ENCODE data around the gene ZFAND4.
"Not testable (repeated sequence)": the region's sequence is repeated elsewhere in the genome, so short reads cannot be mapped to it uniquely, and the experiment has no call there.

Gene ZFAND4

DNA sequence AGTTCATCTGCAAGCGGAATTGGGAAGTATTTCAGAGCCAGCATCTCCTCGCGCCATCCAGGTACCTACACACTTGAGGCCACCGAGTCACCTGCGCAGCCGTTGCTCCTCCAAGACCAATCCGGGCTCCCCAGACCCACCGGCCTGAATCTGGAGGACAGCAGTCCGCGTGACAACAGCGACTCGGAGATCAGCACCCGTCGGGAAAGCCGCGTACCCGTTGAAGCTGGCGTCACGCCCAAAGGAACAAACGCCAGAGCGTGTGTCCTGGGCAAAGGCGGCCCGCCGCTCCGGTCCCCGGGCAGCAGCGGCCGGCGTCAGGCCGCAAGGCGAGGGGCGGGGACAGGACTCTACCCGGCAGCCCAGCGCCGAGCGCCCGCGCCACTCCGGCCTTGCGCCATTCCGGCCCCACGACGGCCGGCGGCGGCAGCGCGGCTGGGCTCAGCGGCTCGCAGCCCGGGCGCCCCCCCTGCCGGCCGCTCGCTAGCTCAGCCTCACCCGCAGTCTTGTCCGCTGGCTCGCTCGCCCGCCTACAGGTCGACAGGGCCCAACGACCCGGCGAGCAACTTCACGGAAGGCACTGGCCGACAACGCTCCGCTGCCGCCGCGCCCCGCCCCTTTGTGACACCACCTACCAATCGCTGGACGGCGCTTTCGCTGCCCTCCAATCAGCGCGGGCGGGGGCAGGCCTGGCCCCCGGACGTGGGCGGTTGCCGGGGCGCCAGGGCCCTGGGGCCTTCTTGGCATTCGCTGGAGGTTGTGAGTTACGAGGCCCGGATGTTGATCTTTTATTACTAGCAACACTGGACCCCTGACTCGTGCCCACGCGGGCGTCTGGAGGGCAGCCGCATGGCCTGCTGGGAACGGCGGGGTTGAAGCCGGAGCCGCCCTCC lies at the start of gene ZFAND4:
ZFAND4 (minus strand) TSS at position 592 of the 893 bp plus-strand sequence. CDS start 9,047 bp downstream, outside the sequence.
- peak; percentile 82 to 93 (median 88) for DNase-seq

DNA sequence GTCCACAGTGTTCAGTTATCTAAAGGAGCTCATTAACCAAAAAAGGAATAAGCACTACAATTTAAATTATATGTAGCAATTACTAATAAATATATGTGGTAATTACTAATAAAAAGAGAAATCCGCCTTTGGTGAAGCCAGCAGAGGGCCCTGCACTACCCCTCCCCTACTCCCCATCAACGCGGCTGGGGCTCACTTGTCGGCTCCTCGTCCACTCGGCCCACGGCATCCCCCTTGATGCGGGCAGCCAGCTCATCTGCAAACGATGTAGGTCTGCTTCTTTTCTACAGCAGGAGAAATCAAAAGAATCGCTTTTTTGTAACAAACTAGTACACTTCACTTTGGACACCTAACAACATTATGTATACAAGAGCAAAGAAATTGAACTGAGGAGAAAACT lies 48.9 kb upstream of the ZFAND4 start:
- not testable (repeated sequence) for DNase-seq

- DNase-seq = not testable (repeated sequence)
Observed at GRCh38 chr10:45717642-45718041, 45.1 kb upstream of the ZFAND4 start.

DNA sequence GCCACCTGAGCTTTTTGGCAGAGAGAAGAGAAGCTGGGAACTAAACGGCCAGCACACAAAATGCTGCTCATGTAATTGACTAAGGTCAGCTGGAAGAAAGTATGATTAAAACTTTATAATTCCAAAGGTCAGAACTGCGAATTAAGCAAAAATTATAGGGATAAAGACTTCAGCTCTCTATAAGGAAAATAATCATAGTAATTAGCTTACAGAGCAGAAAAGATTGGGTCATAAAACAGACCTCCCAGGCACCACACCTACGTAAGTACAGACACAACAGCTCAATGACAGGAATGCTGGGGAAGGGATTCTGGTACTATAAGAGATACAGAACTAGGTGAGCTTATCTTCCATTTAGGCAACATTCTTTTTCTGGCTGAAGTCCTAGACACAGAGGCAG lies 44.5 kb upstream of the ZFAND4 start:
- not testable (repeated sequence) for DNase-seq

DNA sequence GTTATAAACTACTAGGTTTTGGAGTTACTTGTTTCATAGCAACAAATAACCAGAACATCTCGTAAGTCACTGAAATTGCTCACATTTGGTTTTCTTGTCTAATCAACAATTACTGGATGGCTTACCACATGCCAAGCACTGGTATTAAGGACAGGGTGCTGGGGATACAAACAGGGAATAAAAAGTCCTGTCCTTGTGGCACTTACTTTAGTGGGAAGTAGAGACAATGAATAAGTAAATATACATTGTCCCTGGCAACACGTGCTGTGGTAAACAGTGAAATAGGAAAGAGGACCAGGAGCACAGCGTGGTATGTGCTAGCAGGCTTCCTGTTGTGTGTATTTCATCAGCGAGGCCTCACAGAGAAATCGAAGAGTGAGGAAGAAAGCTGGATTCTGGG lies 38.7 kb upstream of the ZFAND4 start:
- not testable (repeated sequence) for DNase-seq

DNA sequence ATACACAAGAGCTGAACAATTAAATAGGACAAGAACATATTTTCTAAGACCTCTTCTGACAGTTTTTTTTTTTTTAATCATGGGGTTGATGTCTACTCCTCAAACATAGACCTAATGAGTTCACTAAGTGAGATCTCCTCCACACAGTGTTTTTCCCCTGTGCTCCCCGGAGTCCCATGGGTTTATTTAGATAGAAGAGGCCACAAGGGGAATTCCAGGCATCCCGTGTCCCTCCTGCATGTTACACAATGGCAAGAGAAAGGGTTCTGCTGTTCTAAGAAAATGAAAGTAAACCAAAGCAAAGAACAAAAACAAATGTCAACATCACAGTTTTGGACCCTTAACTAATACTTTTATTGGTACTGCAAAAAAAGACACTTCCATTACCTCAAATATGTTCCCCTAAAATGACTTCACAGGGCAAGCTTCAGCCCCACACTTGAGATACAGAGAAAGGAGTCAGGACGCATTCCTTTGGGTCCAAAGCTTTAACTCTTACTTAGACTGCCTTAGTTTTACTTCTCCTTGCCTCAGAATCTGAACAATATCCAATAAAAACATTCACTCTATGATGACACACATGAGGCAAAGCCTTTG lies 37.7 kb upstream of the ZFAND4 start:
- DNase-seq = not testable (repeated sequence)

GRCh38 chr10:45678467-45678866 lies 5.9 kb upstream of the ZFAND4 start:
- DNase-seq = peak in 1 of 4 experiments; percentile 1

- DNase-seq = no peak
Observed at GRCh38 chr10:45675388-45675787, 2.8 kb upstream of the ZFAND4 start.

- DNase-seq = no peak
Observed at GRCh38 chr10:45673074-45673648, 589 bp upstream of the ZFAND4 start.

GRCh38 chr10:45671300-45671699 lies 1.3 kb downstream of the ZFAND4 start:
- not testable (repeated sequence) for DNase-seq

- not testable (repeated sequence) for DNase-seq
Observed at GRCh38 chr10:45669897-45670296, 2.7 kb downstream of the ZFAND4 start.

GRCh38 chr10:45660876-45661411 lies 11.6 kb downstream of the ZFAND4 start:
- no peak for DNase-seq

DNA sequence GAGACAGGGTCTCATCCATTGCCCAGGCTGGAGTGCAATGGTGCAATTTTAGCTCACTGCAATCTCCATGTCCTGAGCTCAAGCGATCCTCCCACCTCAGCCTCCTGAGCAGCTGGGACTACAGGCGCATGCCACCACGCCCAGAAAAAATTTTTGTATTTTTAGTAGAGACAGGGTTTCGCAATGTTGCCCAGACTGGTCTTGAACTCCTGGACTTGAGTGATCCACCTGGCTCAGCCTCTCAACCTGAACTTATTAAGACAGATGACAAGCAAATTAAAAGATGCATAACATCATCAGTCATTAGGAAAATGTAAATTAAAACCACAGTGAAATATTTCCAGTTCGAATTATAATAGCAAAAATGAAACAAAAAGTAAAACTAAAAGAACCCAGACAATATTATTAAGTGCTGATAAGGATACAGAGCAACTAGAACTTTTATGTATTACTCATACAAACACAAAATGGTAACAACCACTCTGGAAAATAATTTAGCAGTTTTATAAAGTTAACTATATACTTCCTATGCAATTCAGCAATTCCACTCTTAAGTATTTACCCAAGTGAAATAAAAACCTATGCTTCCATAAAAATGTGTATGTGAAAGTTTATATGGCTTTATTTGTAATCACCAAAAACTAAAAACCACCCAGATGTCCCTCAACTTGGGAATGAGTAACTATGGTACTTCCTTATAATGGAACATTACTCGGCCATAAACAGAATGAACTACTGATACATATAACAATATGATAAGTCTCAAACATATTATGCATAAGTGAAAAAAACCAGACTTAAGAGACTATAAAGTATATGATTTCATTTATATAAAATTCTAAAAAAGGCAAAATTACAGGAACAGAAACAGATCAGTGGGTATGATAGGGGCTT lies 15.3 kb downstream of the ZFAND4 start:
- DNase-seq = no peak

GRCh38 chr10:45655219-45655618 lies 17.4 kb downstream of the ZFAND4 start:
- DNase-seq = no peak

DNA sequence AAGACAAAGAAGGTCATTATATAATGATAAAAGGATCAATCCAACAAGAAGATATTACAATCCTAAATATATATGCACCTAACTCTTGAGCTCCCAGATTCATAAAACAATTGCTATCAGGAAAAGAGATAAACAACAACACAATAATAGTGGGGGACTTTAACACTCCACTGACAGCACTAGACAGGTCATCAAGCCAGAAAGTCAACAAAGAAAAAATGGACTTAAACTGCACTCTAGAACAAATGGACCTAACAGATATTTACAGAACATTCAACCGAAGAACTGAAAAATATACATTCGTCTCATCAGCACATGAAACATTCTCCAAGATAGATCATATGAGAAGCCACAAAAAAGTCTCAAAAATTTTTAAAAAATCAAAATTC lies 17.8 kb downstream of the ZFAND4 start:
- not testable (repeated sequence) for DNase-seq

DNA sequence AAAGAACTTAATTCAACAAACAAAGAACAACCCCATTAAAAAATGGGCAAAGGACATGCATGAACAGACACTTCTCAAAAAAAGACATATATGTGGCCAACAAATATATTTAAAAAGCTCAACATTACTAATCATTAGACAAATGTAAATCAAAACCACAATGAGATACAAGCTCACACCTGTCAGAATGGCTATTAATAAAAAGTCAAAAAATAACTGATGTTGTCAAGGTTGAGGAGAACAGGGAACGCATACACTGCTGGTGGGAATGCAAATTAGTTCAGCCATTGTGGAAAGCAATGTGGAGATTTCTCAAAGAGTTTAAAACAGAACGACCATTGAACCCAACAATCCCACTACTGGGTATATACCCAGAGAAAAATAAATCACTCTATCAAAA lies 19.1 kb downstream of the ZFAND4 start:
- no peak for DNase-seq

DNA sequence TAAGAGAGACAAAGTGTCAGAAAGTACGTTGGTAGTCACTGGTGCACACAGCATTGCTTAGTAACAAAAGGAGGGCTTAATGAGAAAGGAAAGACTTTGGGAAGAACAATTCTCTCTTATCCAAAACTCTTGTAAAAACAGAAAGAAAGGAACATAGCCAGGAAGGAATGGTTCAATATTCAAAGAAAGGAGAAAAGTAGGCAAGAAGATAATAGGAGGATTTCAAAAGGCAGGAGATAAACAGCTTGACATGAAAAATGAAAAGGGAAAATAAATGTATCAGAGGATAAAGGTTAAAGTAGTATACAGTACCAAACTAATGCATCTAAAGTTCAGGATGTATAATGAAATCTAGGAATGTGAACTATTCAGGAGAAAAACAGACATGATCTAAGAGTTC lies 20.1 kb downstream of the ZFAND4 start:
- no peak for DNase-seq

- DNase-seq = no peak
Observed at GRCh38 chr10:45649296-45649695, 23.3 kb downstream of the ZFAND4 start.

- no peak for DNase-seq
Observed at GRCh38 chr10:45647118-45647517, 25.5 kb downstream of the ZFAND4 start.

DNA sequence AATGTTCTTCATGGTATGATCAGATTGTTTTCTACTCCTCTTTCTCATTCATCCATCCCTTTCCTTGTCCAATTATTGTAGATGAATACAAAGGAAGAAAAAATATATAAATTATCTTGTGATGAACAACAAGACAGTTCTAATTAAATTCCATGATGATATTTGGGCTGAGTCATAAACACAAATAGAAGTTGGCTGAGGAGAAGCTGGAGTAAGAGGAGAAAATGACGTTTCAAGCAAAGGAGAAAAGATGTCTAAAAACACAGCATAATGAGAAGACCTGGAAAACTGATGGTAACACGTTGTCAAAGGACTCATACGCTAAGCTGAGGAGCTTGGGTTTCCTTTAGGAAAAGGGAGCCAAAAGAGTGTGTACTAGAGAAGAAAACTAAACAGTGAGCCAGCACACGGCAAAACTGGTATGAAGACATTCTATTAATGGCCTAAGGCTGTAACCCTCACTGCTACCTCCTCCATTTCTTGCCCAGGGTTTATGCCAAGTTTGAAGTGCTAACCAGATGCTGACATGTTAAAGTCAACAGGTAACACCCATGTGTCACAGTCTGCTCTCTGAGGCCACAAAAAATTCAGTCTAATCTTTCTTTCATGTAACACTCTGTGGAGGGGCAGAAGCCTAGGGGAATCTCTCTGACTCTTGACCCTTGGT lies 26.1 kb downstream of the ZFAND4 start:
- DNase-seq = no peak

DNA sequence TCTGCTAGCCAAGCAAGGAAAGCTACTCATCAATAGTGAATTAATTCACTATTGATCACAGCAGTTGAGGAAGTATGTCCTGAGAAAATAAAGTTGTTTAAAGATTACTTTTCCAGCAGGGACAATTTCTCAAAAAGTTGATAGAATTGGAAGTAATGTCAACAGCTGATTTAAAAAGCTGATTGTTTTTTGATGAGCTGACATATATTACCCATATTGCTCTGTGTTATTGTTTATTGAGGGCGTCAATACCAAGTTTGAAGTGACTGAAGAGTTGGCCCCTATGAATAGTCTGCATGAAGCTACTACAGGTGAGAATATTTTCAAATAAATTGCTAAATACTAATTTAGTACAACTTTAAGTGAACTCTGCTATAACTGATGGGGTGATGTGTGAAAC lies 28.0 kb downstream of the ZFAND4 start:
- DNase-seq = no peak

GRCh38 chr10:45640941-45641340 lies 31.6 kb downstream of the ZFAND4 start:
- DNase-seq = no peak
